Testis (tissue), 3 donors: ENCODE data around the gene IFIT1. TPM values are rescaled to one million over a fixed set of nuclear protein-coding genes. Genes with fewer than 3 reads are reported as not detected.

Experiments used
- DNase-seq: peaks from one replicate; pipeline ENCODE4 v3.0.0-alpha.2; 2019
- H3K27ac ChIP-seq, 2 donors: fragments of 200-600 bp; sonication (generic); one replicate each; pipeline ENCODE4 v1.5.1; 2019
- H3K27me3 ChIP-seq: fragments of 200-600 bp; sonication (generic); one replicate; pipeline ENCODE4 v1.5.1; 2019
- H3K36me3 ChIP-seq: fragments of 200-600 bp; sonication (generic); one replicate; pipeline ENCODE4 v1.5.1; 2017; ENCODE audit warnings: low read depth; ENCODE audit errors: missing control alignments
- H3K4me1 ChIP-seq: fragments of 200-600 bp; sonication (generic); one replicate; pipeline ENCODE4 v1.5.1; 2019
- H3K4me3 ChIP-seq, 2 donors: fragments of 200-600 bp; sonication (generic); one replicate each; pipeline ENCODE4 v1.5.1; 2017 to 2019
- H3K9me3 ChIP-seq: fragments of 200-600 bp; sonication (generic); one replicate; pipeline ENCODE4 v1.5.1; 2017
- POLR2A ChIP-seq: fragments of 450-650 bp; IDR thresholded peaks from one replicate; pipeline ENCODE4 v1.6.1; 2017; ENCODE audit warnings: antibody characterized with exemption, mild to moderate bottlenecking, moderate library complexity
- WGBS, 2 donors: methylation state at CpG; one replicate each; pipeline ENCODE4 v1.1.5; 2018; 5-methylcytosine and 5-hydroxymethylcytosine counted together
- intact Hi-C: fragments of 100-400 bp; cut with DNase I; formaldehyde crosslinking; loops from one replicate; pipeline ENCODE4 v1.15.1; 2023; ENCODE audit warnings: low total_unique reads
- polyA plus RNA-seq: library from polyadenylated mRNA; stranded (reverse); fragments of 350-450 nt; fragmentation: Illumina TruSeq; extraction: RNeasy Lipid Tissue Mini Kit (QIAGEN cat#74804); gene quantifications from one replicate; pipeline ENCODE4 v1.2.3, GENCODE V29; 2014; ENCODE audit warnings: low read depth, low replicate concordance; ENCODE audit not compliant: insufficient read depth
- total RNA-seq, 2 donors: library from RNA; depleted of rRNA; stranded (reverse); fragments of >200 nt; gene quantifications; one replicate each; pipeline ENCODE4 v1.2.3, GENCODE V29; 2016
- TF ChIP-seq, protein P1 (sequence below), 3 experiments: fragments of 450-650 bp in 2 of 3; fragments of 200-600 bp in 1 of 3; sonication (generic) in 1 of 3; IDR thresholded peaks; one replicate each; pipeline ENCODE4 v1.5.1; 2016 to 2019; ENCODE audit warnings: antibody characterized with exemption in 3 of 3, mild to moderate bottlenecking in 2 of 3, moderate library complexity in 1 of 3

Gene IFIT1
- total and polyA plus RNA-seq, 3 donors from 2014 or later: 13.1 to 15.3 (median 14.8) TPM

DNA sequence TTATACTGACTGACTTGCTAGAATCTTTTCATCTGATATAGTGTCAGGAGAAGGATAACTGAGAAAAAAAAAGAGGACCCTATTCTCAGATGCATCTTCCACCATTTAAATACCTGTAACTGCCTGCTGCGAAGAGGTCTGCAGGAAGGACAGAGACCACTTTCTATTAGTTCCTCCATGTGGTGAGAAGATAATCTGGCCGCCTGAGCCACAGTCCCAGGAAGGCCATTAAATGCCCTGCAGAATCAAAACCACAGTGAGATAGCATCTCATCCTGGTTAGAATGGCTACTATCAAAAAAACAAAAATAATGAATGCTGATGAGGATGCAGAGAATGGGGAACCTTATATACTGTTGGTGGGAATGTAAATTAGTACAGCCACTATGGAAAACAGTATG lies 34.4 kb upstream of the IFIT1 start:
- Histone ChIP-seq H3K36me3 (no peaks in the 10 kb centered on the region), H3K4me3 (no peak overlapping the region), H3K27me3 (no peaks in the 10 kb centered on the region), H3K4me1 (no peaks in the 10 kb centered on the region), H3K27ac (no peak overlapping the region), H3K9me3 (no peaks in the 10 kb centered on the region)
- WGBS, 2 donors: 93 to 97% methylated on average over 2 of the region's 2 CpGs
- TF ChIP-seq, protein P1, sequence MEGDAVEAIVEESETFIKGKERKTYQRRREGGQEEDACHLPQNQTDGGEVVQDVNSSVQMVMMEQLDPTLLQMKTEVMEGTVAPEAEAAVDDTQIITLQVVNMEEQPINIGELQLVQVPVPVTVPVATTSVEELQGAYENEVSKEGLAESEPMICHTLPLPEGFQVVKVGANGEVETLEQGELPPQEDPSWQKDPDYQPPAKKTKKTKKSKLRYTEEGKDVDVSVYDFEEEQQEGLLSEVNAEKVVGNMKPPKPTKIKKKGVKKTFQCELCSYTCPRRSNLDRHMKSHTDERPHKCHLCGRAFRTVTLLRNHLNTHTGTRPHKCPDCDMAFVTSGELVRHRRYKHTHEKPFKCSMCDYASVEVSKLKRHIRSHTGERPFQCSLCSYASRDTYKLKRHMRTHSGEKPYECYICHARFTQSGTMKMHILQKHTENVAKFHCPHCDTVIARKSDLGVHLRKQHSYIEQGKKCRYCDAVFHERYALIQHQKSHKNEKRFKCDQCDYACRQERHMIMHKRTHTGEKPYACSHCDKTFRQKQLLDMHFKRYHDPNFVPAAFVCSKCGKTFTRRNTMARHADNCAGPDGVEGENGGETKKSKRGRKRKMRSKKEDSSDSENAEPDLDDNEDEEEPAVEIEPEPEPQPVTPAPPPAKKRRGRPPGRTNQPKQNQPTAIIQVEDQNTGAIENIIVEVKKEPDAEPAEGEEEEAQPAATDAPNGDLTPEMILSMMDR (IDR thresholded peaks at IDR 0.05): no peak
- no peak for TF ChIP-seq POLR2A
- intact Hi-C loops: no loop called here
- no peak for DNase-seq

GRCh38 chr10:89360157-89360556 lies 32.3 kb upstream of the IFIT1 start:
- Histone ChIP-seq H3K4me1 (no peaks in the 10 kb centered on the region), H3K9me3 (no peaks in the 10 kb centered on the region), H3K36me3 (no peaks in the 10 kb centered on the region), H3K27ac (no peak overlapping the region), H3K27me3 (no peaks in the 10 kb centered on the region), H3K4me3 (no peak overlapping the region)
- intact Hi-C loops: no loop called here
- no peak for TF ChIP-seq POLR2A
- TF ChIP-seq, protein P1 (IDR thresholded peaks at IDR 0.05): no peak
- DNase-seq: no peak

- no peaks in the 10 kb centered on the region for H3K9me3 ChIP-seq
- no peaks in the 10 kb centered on the region for H3K36me3 ChIP-seq
- no peak overlapping the region for H3K27ac ChIP-seq
- intact Hi-C loops: no loop called here
- no peaks in the 10 kb centered on the region for H3K27me3 ChIP-seq
- no peak for TF ChIP-seq POLR2A
- TF ChIP-seq, protein P1 (IDR thresholded peaks at IDR 0.05): no peak
- peaks cover 9% of the 10 kb centered on the region for H3K4me1 ChIP-seq
- H3K4me3 ChIP-seq: no peak overlapping the region
- no peak for DNase-seq
These were observed 29.5 kb upstream of the IFIT1 start for GRCh38 chr10:89362929-89363328.

GRCh38 chr10:89363729-89364442 lies 28.5 kb upstream of the IFIT1 start:
- 85% methylated on average over 6 of the region's 6 CpGs for WGBS, 2 donors
- intact Hi-C loops: no loop called here
- peaks cover 13% of the 10 kb centered on the region for H3K4me1 ChIP-seq
- H3K9me3 ChIP-seq: no peaks in the 10 kb centered on the region
- no peak overlapping the region for H3K27ac ChIP-seq
- TF ChIP-seq POLR2A: no peak
- TF ChIP-seq, protein P1 (IDR thresholded peaks at IDR 0.05): no peak
- H3K27me3 ChIP-seq: no peaks in the 10 kb centered on the region
- no peak overlapping the region for H3K4me3 ChIP-seq
- DNase-seq: no peak
- H3K36me3 ChIP-seq: no peaks in the 10 kb centered on the region

DNA sequence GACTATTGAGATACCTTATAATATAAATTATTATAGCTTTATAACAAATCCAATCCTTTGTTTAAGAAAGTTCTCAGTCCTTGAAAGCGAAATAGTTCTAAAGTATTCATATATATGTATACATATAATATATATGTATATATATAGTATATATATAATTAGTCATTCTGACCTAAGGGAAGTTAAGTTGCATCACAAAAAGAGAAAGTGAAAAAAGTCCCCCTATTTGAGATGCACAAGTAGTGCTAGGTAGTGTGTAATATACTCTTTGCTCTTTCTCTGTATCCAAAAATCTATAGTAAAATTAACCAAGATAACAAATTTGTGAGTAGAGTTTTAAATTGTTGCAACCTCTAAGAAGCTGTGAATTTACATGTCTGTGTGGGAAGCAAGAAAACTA lies 27.9 kb upstream of the IFIT1 start:
- 82 to 98% methylated on average over 1 of the region's 1 CpG for WGBS, 2 donors
- DNase-seq: no peak
- Histone ChIP-seq H3K4me3 (no peak overlapping the region), H3K4me1 (peaks cover 13% of the 10 kb centered on the region), H3K27me3 (no peaks in the 10 kb centered on the region), H3K27ac (no peak overlapping the region), H3K36me3 (no peaks in the 10 kb centered on the region), H3K9me3 (no peaks in the 10 kb centered on the region)
- intact Hi-C loops: no loop called here
- TF ChIP-seq, protein P1 (IDR thresholded peaks at IDR 0.05): no peak
- no peak for TF ChIP-seq POLR2A
